Testis (tissue), 5 donors: ENCODE results near the gene RRP1B. TPM values are rescaled to one million over a fixed set of nuclear protein-coding genes. Genes with fewer than 3 reads are reported as not detected.

ENCODE experiments used
- DNase-seq: peaks from one replicate; pipeline ENCODE4 v3.0.0-alpha.2; 2019
- H3K27ac ChIP-seq, 2 donors: fragments of 200-600 bp; sonication (generic); one replicate each; pipeline ENCODE4 v1.5.1; 2019
- H3K27me3 ChIP-seq: fragments of 200-600 bp; sonication (generic); one replicate; pipeline ENCODE4 v1.5.1; 2019
- H3K36me3 ChIP-seq: fragments of 200-600 bp; sonication (generic); one replicate; pipeline ENCODE4 v1.5.1; 2017; ENCODE audit warnings: low read depth; ENCODE audit errors: missing control alignments
- H3K4me1 ChIP-seq: fragments of 200-600 bp; sonication (generic); one replicate; pipeline ENCODE4 v1.5.1; 2019
- H3K4me3 ChIP-seq, 2 donors: fragments of 200-600 bp; sonication (generic); one replicate each; pipeline ENCODE4 v1.5.1; 2017 to 2019
- H3K9me3 ChIP-seq: fragments of 200-600 bp; sonication (generic); one replicate; pipeline ENCODE4 v1.5.1; 2017
- CTCF ChIP-seq, 3 experiments: fragments of 450-650 bp in 2 of 3; fragments of 200-600 bp in 1 of 3; sonication (generic) in 1 of 3; IDR thresholded peaks; one replicate each; pipeline ENCODE4 v1.5.1; 2016 to 2019; ENCODE audit warnings: antibody characterized with exemption in 3 of 3, mild to moderate bottlenecking in 2 of 3, moderate library complexity in 1 of 3
- POLR2A ChIP-seq: fragments of 450-650 bp; IDR thresholded peaks from one replicate; pipeline ENCODE4 v1.6.1; 2017; ENCODE audit warnings: antibody characterized with exemption, mild to moderate bottlenecking, moderate library complexity
- WGBS, 2 donors: methylation state at CpG; one replicate each; pipeline ENCODE4 v1.1.5; 2018; 5-methylcytosine and 5-hydroxymethylcytosine counted together
- intact Hi-C: fragments of 100-400 bp; cut with DNase I; formaldehyde crosslinking; loops from one replicate; pipeline ENCODE4 v1.15.1; 2023; ENCODE audit warnings: low total_unique reads
- long read RNA-seq, 2 donors: transcript quantifications; one replicate each; lab custom pipeline, GENCODE V29; 2026
- polyA plus RNA-seq: library from polyadenylated mRNA; stranded (reverse); fragments of 350-450 nt; fragmentation: Illumina TruSeq; extraction: RNeasy Lipid Tissue Mini Kit (QIAGEN cat#74804); gene quantifications from one replicate; pipeline ENCODE4 v1.2.3, GENCODE V29; 2014; ENCODE audit warnings: low read depth, low replicate concordance; ENCODE audit not compliant: insufficient read depth
- total RNA-seq, 2 donors: library from RNA; depleted of rRNA; stranded (reverse); fragments of >200 nt; gene quantifications; one replicate each; pipeline ENCODE4 v1.2.3, GENCODE V29; 2016

The RRP1B gene
- total RNA-seq (10 to 100 TPM; 44.8 to 48.6 TPM), polyA plus RNA-seq (27.8 TPM)
- long read RNA-seq, donor 1: 0 reads
- long read RNA-seq, donor 2, full-length matches to known transcripts: 1 of 8 reads
- long read RNA-seq, donor 2, partial matches to known transcripts: 7 of 8 reads
- long read RNA-seq, donor 2, other reads (novel, unspliced or antisense): 0 of 8 reads

- WGBS, 2 donors: 3 to 9% methylated on average over 20 to 92 of the region's 92 CpGs
- Histone ChIP-seq H3K27me3 (no peaks in the 10 kb centered on the region), H3K4me1 (peaks cover 18% of the 10 kb centered on the region), H3K27ac (peak within 1 kb of the TSS; percentile 76 to 77), H3K4me3 (peak within 1 kb of the TSS; percentile 88 to 92), H3K36me3 (no peaks in the 10 kb centered on the region), H3K9me3 (no peaks in the 10 kb centered on the region)
- intact Hi-C loops: no loop called here
- DNase-seq: peak; percentile 87
- peak in 2 of 3 experiments; percentile 19 to 36 for TF ChIP-seq CTCF (IDR thresholded peaks at IDR 0.05)
- no peak for TF ChIP-seq POLR2A
These were observed at the start of gene RRP1B, which contains the start of gene HSF2BP for GRCh38 chr21:43659136-43660000. Gene RRP1B, plus strand, starts transcription at chr21:43659560. Its CDS starts 105 bp downstream, at chr21:43659665. Gene HSF2BP, minus strand, starts transcription at chr21:43659488. Its CDS starts 1,392 bp downstream, at chr21:43658096.

DNA sequence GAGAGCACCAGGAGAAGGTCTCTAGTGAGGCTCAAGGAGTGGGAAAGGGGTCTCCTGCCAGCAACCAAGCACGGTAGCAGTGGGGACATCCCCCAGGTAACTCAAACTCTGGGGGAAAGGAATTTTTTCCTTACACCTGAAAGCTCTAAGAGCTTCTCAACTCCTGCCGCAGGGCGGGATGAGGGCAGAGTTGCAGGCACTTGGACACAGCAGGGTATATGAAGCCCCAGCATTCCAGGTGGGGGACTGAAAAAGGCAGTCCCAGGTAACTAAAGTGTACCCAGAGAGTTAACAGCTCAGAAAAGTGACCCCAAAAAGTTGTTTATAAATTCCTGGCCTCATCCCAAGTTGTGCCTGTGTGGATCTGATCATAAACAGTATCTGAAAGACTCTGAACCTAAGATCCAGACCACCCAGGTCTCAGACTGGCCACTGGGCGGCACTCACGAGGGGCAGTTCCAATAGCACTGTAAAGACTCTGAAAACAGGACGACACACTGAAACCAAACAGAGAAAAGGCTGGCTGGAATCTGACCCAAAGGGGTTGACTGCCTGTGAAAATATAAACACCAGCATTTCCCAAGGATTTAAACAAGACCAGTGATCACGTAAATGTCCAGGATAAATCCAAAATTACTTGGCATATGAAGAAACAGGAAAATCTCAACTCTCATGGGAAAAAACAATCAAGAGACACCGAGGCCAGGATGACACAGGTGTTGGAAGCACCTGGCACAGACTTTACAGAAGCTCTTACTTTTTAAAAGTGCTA is 47.6 kb upstream of the RRP1B start:
- peak; percentile 80 for DNase-seq
- H3K9me3 ChIP-seq: no peaks in the 10 kb centered on the region
- no peaks in the 10 kb centered on the region for H3K36me3 ChIP-seq
- WGBS, 2 donors: 54 to 58% methylated on average over 8 of the region's 8 CpGs
- TF ChIP-seq POLR2A: no peak
- peak; percentile 34 to 70 (median 62) for TF ChIP-seq CTCF (IDR thresholded peaks at IDR 0.05)
- no peaks in the 10 kb centered on the region for H3K27me3 ChIP-seq
- intact Hi-C loops: no loop called here
- no peak overlapping the region for H3K4me3 ChIP-seq
- H3K27ac ChIP-seq: no peak overlapping the region
- H3K4me1 ChIP-seq: no peaks in the 10 kb centered on the region

- no peak overlapping the region for H3K27ac ChIP-seq
These were observed 45.4 kb upstream of the RRP1B start for GRCh38 chr21:43613755-43614638.

More at GRCh38 chr21:43613755-43614638, 45.4 kb upstream of the RRP1B start:
- TF ChIP-seq CTCF (IDR thresholded peaks at IDR 0.05) (no peak), POLR2A (no peak)
- intact Hi-C loops: no loop called here
- Histone ChIP-seq H3K9me3 (no peaks in the 10 kb centered on the region), H3K4me1 (no peaks in the 10 kb centered on the region), H3K36me3 (no peaks in the 10 kb centered on the region), H3K4me3 (no peak overlapping the region), H3K27me3 (no peaks in the 10 kb centered on the region)
- WGBS, 2 donors: 93% methylated on average over 8 of the region's 8 CpGs
- no peak for DNase-seq
